HG03108 (cell line): Measurements from ENCODE around the gene ARSA.

Source experiments
- ATAC-seq: cut with Tn5 transposase; IDR thresholded peaks from one replicate; pipeline ENCODE4 v1.9.1; 2021; ENCODE audit warnings: moderate library complexity; ENCODE audit not compliant: unreplicated experiment

The ARSA gene

GRCh38 chr22:50606165-50606945 lies 21.6 kb downstream of the ARSA start:
- ATAC-seq, result no peak

- no peak for ATAC-seq
These were observed 22.3 kb downstream of the ARSA start for GRCh38 chr22:50605613-50606074.

DNA sequence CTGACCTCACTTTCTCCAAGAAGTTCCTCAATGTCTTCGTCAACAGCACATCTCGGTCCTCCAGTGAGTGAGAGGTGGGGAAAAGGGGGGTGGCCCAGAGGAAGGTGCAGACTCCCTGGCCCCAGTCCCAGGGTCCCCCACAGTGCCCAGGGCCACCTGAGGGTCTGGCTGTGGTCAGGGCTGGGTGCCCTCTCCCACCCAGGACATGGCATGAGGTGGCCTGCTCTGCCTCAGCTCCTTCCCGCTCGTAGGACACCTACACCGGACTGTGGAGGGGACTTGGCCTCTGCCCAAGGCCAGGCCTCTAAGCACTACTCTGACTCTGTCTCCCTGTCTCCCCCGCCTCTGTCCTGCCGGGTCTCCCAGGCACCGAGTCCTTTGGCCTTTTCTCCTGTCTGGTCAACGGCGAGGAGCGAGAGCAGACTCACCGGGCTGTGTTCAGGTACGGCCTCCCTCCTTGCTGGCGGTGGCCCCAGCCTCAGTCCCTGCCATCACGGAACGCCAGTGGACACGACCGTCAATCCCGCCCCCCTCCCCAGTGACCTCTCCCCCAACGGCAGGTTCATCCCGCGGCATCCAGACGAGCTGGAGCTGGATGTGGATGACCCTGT lies 22.8 kb downstream of the ARSA start:
- no peak for ATAC-seq

DNA sequence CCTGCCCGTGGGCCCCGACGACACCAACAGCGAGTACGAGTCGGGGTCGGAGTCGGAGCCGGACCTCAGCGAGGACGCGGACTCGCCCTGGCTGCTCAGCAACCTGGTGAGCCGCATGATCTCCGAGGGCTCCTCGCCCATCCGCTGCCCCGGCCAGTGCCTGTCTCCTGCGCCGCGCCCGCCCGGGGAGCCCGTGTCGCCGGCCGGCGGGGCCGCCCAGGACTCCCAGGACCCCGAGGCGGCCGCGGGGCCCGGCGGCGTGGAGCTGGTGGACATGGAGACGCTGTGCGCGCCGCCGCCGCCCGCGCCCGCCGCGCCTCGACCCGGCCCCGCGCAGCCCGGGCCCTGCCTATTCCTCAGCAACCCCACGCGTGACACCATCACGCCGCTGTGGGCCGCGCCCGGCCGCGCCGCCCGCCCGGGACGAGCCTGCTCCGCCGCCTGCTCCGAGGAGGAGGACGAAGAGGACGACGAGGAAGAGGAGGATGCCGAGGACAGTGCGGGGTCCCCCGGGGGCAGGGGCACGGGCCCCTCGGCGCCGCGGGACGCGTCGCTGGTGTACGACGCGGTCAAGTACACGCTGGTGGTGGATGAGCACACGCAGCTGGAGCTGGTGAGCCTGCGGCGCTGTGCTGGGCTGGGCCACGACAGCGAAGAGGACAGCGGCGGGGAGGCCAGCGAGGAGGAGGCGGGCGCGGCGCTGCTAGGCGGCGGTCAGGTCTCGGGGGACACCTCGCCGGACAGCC lies 23.5 kb downstream of the ARSA start:
- ATAC-seq, result no peak

- no peak for ATAC-seq
These were observed 24.3 kb downstream of the ARSA start for GRCh38 chr22:50603511-50604255.

DNA sequence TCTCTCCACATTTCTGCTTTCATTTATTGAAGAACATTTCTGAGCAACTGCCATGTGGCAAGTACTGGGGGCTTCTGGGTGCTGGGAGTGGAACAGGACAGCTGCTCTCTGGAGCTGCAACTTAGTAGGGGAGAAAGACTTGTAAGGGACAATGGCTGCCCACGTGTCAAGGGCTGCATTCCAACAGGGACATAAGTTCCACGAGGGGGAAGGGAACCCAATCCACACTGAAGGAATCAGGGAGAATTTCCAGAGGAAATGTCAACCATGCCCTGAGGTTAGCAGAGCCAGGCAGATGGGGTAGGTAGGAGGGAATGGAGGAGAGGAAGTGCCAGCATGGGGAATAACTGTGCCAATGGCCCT lies 25.6 kb downstream of the ARSA start:
- no peak for ATAC-seq

DNA sequence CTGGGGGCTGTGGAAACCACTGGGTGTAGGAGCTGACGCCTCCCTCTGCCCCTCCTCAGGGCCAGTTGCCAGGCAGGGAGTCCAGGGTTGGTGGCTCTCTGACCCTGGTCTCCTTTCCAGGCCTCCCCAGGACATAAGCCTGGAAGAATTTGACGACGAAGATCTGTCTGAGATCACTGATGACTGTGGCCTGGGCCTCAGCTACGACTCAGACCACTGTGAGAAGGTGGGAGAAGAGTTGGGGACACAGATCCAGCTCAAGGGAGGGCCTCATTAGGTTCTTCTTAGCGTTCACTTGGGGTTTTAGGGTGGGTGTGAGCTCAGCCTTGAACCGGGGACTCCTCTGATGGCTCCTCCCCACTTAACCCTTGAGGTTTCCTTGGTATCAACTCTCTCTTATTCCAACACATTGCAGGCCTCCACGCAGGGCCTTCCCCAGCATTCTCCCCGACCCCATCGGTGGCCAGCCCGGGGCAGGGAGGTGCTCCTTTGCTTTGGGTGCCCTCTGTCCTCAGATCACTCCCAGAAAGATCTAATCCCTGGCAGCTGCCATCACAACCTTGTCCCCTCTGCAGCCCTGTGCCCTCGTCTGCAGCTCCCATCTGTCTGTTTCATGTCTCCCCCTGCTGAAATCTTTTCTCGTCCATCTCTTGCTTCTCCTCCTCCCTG lies 26.1 kb downstream of the ARSA start:
- ATAC-seq, result no peak

DNA sequence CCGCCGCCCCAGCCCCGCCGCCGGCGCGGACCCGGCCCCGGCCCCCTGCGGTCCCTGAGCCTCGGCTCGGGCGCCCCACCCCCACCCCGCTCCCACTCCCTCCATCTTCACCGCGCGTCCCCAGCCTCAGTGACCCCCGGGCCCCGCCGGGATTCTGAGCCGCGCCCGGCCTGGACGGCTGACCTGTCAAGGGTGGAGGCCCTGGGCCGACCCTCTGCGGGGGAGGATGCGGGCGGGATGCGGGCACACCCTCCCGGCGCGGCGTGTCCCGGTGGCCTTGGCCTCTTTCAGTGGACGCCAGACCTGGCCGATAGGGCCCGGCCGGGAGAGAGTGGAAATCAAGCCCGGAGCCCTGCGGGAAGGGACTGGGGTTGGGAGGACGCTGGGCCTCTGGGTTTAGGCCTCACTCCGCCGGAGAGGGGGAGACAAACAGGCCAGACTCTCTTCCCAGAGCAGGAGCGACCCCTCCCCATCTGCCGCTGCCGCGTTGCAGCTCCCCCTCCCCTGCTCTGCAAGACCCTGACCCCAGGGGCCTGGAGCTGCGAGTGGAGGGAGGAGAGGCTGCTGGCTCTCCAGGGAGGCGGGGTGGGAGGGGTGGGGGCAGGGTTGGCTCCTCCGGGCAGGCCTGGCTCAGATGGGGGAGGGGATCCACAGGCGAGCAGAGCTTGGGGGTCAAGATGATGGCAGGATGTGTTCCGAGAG lies 26.8 kb downstream of the ARSA start:
- ATAC-seq, result no peak

GRCh38 chr22:50600538-50600937 lies 27.4 kb downstream of the ARSA start, which contains the start of gene MAPK8IP2:
Gene MAPK8IP2 (plus strand): TSS chr22:50600793. CDS start chr22:50600819, 26 bp downstream.
- no peak for ATAC-seq

- ATAC-seq, result no peak
These were observed 28.0 kb downstream of the ARSA start for GRCh38 chr22:50599816-50600455.

DNA sequence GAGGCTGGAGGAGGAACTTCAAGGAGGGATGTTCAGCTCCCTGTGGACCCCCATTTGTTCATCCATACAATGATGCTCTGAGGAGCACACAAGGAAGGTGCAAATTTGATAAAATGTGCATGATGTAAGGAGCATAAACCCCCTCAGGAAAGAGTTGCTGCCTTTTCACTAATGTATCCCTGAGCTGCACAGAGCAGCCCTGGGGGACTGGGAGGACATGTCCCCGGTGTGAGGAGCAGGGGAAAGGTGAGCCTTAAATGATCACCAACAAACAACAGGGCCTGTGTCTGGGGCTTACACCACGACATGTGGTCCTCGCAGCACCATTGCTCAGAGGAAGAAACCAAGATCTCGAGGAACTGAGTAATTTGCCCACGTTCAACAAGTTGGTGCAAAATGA lies 30.9 kb downstream of the ARSA start:
- no peak for ATAC-seq

GRCh38 chr22:50595189-50595588 lies 32.8 kb downstream of the ARSA start:
- ATAC-seq, result no peak

DNA sequence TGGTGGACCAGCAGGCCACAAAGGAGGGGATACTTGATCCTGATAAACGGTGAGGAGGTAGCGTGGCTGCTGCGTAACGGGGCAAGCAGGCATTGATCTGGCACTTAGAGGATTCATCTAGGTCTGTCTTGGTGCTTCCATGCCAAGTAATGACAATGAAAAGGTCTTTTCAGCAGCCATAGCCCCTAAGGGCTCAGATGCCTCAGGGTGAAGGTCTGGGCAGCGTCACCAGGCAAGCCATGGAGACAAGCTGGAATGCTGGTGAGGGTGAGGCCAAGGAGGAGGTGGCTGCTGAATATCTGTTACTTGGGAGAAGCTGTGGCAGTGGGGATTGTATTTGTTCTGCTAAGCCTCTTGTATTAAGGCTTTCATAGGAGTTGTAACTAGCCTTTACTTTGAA lies 40.5 kb downstream of the ARSA start:
- no peak for ATAC-seq

GRCh38 chr22:50586416-50586815 lies 41.5 kb downstream of the ARSA start:
- no peak for ATAC-seq

- no peak for ATAC-seq
These were observed 42.2 kb downstream of the ARSA start for GRCh38 chr22:50585781-50586180.

- no peak for ATAC-seq
These were observed 42.7 kb downstream of the ARSA start for GRCh38 chr22:50585238-50585637.

GRCh38 chr22:50584106-50585096 lies 43.6 kb downstream of the ARSA start:
- ATAC-seq, result no peak

DNA sequence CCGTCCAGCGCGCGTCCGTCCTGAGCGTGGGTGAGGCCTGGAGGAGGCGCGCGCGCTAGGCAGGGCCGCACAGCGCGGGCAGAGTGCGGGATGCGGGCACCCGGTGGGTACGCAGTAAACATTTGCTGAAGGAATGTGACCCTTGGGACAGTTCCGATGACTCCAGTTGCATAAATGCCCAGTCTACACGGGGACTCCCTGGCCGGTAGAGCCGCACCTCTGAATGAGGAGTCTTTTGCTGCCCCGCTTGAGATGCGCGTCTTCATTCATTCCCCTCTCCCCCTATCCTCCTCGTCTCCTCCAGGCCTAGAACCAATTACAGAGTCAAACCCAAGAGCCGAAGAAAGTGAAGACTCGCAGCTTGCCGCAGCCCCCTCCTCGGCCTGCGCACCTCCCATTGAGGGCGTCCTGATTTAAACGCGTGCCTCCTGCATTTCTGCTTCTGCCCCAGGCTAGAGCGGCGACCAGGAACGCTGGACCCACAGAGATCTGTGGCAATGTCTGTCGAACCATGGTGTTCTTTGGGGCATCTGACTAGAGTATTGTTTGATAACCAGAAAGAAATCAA lies 44.6 kb downstream of the ARSA start:
- peak; percentile 17 for ATAC-seq
